HCT116 (cell line): ENCODE data around the gene MFAP3L. TPM values are rescaled to one million over a fixed set of nuclear protein-coding genes. Genes with fewer than 3 reads are reported as not detected.

ENCODE experiments used
- ATAC-seq: fragments of 200-7000 bp; cut with Tn5 transposase; 2 replicates; pipeline ENCODE4 v1.9.1; 2020; ENCODE audit warnings: mild to moderate bottlenecking, moderate library complexity
- BruUV-seq: library from RNA; stranded (reverse); fragments of 400-500 nt; replicated peaks from 2 replicates; lab custom pipeline; 2021; lab: Mats Ljungman, UMichigan
- CTCF ChIA-PET: fragments of 300-600 bp; sonication (Branson Sonifier 250); formaldehyde crosslinking; loops from one replicate; lab custom pipeline; 2021; ENCODE audit warnings: antibody characterized with exemption; lab: Charles Lee
- POLR2A ChIA-PET: fragments of 300-600, 350-600 bp; sonication (Branson Sonifier 250); formaldehyde crosslinking; loops from one replicate; lab custom pipeline; 2021; ENCODE audit warnings: antibody characterized with exemption; lab: Charles Lee
- RAD21 ChIA-PET, 2 experiments: fragments of 300-600 bp; sonication (Branson Sonifier 250); formaldehyde crosslinking; loops; one replicate each; lab custom pipeline; 2023; ENCODE audit warnings: low total read pairs in 2 of 2; ENCODE audit not compliant: uncharacterized antibody in 2 of 2, unreplicated experiment in 2 of 2, low non-redundant PET in 1 of 2; lab: Charles Lee
- DNase-seq: peaks from one replicate; pipeline ENCODE4 v3.0.0-alpha.2; 2010; ENCODE audit warnings: low read depth, low spot score
- H2AFZ ChIP-seq: fragments of 200-600 bp; shearing (Covaris generic), sonication (generic); 2 replicates; pipeline ENCODE4 v1.6.1; 2017; ENCODE audit warnings: low read depth, mixed run types, mixed read lengths, antibody characterized with exemption, low read length; ENCODE audit not compliant: poor library complexity, severe bottlenecking
- H3K27ac ChIP-seq: 2 replicates; pipeline ENCODE4 v1.5.1; 2012; ENCODE audit warnings: low read depth, low read length
- H3K27me3 ChIP-seq: fragments of 200-600 bp; sonication (generic); 2 replicates; pipeline ENCODE4 v1.6.1; 2016; ENCODE audit warnings: mixed run types, low read length, mixed read lengths; ENCODE audit not compliant: insufficient read depth
- H3K36me3 ChIP-seq, 2 experiments: fragments of 200-500 bp in 1 of 2; fragments of 200-600 bp in 1 of 2; sonication (Bioruptor generic) in 1 of 2; sonication (generic) in 1 of 2; 2 replicates each; pipeline versions ENCODE4 v1.5.1 to v1.6.1; 2014 to 2016; ENCODE audit warnings: low read length in 2 of 2, inconsistent platforms in 1 of 2, mixed read lengths in 1 of 2, mixed run types in 1 of 2; ENCODE audit not compliant: insufficient read depth in 2 of 2, control insufficient read depth in 1 of 2
- H3K4me1 ChIP-seq, 2 experiments: fragments of 200-600 bp in 1 of 2; sonication (generic) in 1 of 2; 2 replicates each; pipeline versions ENCODE4 v1.5.1 to v1.6.1; 2012 to 2017; ENCODE audit warnings: low read length in 2 of 2, inconsistent platforms in 1 of 2, mild to moderate bottlenecking in 1 of 2, mixed read lengths in 1 of 2, mixed run types in 1 of 2, moderate library complexity in 1 of 2; ENCODE audit not compliant: insufficient read depth in 2 of 2, control insufficient read depth in 1 of 2
- H3K4me2 ChIP-seq: fragments of 200-600 bp; sonication (generic); 2 replicates; pipeline ENCODE4 v1.6.1; 2017; ENCODE audit warnings: mixed run types, low read length, mixed read lengths
- H3K4me3 ChIP-seq, 2 experiments: fragments of 200-600 bp in 1 of 2; sonication (generic) in 1 of 2; replicated peaks in 1 of 2; 2 replicates each; pipeline ENCODE4 v1.5.1; 2011 to 2016; ENCODE audit warnings: low read length in 2 of 2, control low read depth in 1 of 2, low read depth in 1 of 2, mild to moderate bottlenecking in 1 of 2, mixed read lengths in 1 of 2, mixed run types in 1 of 2
- H3K79me2 ChIP-seq: fragments of 200-600 bp; sonication (generic); 2 replicates; pipeline ENCODE4 v1.6.1; 2017; ENCODE audit warnings: mild to moderate bottlenecking, mixed run types, low read length, moderate library complexity, mixed read lengths; ENCODE audit not compliant: insufficient read depth
- H3K9ac ChIP-seq: fragments of 200-600 bp; sonication (generic); 2 replicates; pipeline ENCODE4 v1.6.1; 2016; ENCODE audit warnings: low read length, mixed read lengths
- H3K9me2 ChIP-seq: fragments of 200-600 bp; sonication (generic), shearing (Covaris generic); 2 replicates; pipeline ENCODE4 v1.6.1; 2017; ENCODE audit warnings: mixed run types, mild to moderate bottlenecking, moderate library complexity; ENCODE audit not compliant: insufficient read depth
- H3K9me3 ChIP-seq, 2 experiments: fragments of 200-500 bp in 1 of 2; fragments of 200-600 bp in 1 of 2; sonication (Bioruptor generic) in 1 of 2; sonication (generic) in 1 of 2; 2 replicates each; pipeline ENCODE4 v1.6.1; 2014 to 2017; ENCODE audit warnings: low read length in 2 of 2, mixed read lengths in 2 of 2, inconsistent platforms in 1 of 2, low read depth in 1 of 2, mild to moderate bottlenecking in 1 of 2, mixed run types in 1 of 2, moderate library complexity in 1 of 2; ENCODE audit not compliant: control insufficient read depth in 1 of 2, insufficient read depth in 1 of 2
- H4K20me1 ChIP-seq: fragments of 200-600 bp; sonication (generic), shearing (Covaris generic); 2 replicates; pipeline ENCODE4 v1.6.1; 2017; ENCODE audit warnings: mixed run types, mild to moderate bottlenecking, moderate library complexity; ENCODE audit not compliant: insufficient read depth
- EGR1 ChIP-seq: IDR thresholded peaks from 2 replicates; pipeline ENCODE4 v1.6.1; 2012; ENCODE audit warnings: low read depth
- ELF1 ChIP-seq: IDR thresholded peaks from 2 replicates; pipeline ENCODE4 v1.6.1; 2012; ENCODE audit warnings: low read depth, borderline replicate concordance
- FOSL1 ChIP-seq: IDR thresholded peaks from 2 replicates; pipeline ENCODE4 v1.6.1; 2012; ENCODE audit warnings: low read depth
- SIN3A ChIP-seq: IDR thresholded peaks from 2 replicates; pipeline ENCODE4 v1.6.1; 2012; ENCODE audit warnings: low read depth
- SP1 ChIP-seq: IDR thresholded peaks from 2 replicates; pipeline ENCODE4 v1.6.1; 2012; ENCODE audit warnings: low read depth
- TCF7L2 ChIP-seq: IDR thresholded peaks from 2 replicates; pipeline ENCODE4 v1.7.0; 2011; ENCODE audit warnings: borderline replicate concordance, inconsistent platforms; ENCODE audit not compliant: insufficient read depth, insufficient read length; ENCODE audit errors: extremely low read depth
- YY1 ChIP-seq: IDR thresholded peaks from 2 replicates; pipeline ENCODE4 v1.6.1; 2011; ENCODE audit warnings: low read length, low read depth, moderate library complexity, mild to moderate bottlenecking; ENCODE audit not compliant: insufficient replicate concordance; ENCODE audit errors: extremely low read depth
- ZFX ChIP-seq: fragments of 450-650 bp; IDR thresholded peaks from 2 replicates; pipeline ENCODE4 v1.6.1; 2017
- intact Hi-C: fragments of 100-400 bp; cut with micrococcal nuclease; formaldehyde crosslinking; loops from 2 replicates; pipeline ENCODE4 v1.10.0; 2022
- total RNA-seq: library from RNA; stranded (reverse); gene quantifications from one replicate; pipeline ENCODE4 v1.2.1, GENCODE V29; 2021; ENCODE audit not compliant: unreplicated experiment
- TF ChIP-seq, protein P1 (sequence below): IDR thresholded peaks from 2 replicates; pipeline ENCODE4 v1.6.1; 2012; ENCODE audit warnings: low read depth
- TF ChIP-seq, protein P2 (sequence below): IDR thresholded peaks from 2 replicates; pipeline ENCODE4 v1.6.1; 2012
- TF ChIP-seq, protein P3 (sequence below): IDR thresholded peaks from 2 replicates; pipeline ENCODE4 v1.6.1; 2011; ENCODE audit warnings: mild to moderate bottlenecking, low read length, moderate library complexity; ENCODE audit not compliant: insufficient replicate concordance; ENCODE audit errors: extremely low read depth

The MFAP3L gene
- total RNA-seq, 1 experiment from 2014 or later: 8.4 TPM

DNA sequence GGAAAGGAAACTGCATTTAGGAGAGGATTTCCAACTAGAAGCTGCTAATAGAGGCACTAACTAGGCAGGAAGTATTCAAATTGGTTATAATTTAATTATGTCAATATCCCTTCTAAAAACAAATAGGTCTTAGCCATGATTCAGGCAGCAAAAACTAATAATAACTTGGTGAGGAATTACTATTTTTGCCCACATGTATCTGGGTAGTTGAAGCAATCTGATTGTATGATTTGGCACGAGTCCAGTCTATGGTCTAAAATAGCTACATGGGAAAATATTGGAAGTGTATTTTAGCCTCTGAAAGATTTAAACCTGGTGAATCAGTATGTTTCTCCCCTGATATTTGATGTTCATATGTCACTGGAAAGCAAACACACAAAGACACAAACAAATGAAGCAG, 62.2 kb downstream of the MFAP3L start:
- CTCF ChIA-PET: no interaction called here
- Histone ChIP-seq H3K4me2 (no peak overlapping the region), H3K4me1 (no peaks in the 10 kb centered on the region), H3K9ac (no peak overlapping the region), H3K27ac (no peak overlapping the region), H3K9me3 (no peaks in the 10 kb centered on the region), H3K27me3 (no peaks in the 10 kb centered on the region), H3K36me3 (no peaks in the 10 kb centered on the region), H3K9me2 (no peaks in the 10 kb centered on the region), H2AFZ (no peak overlapping the region), H3K79me2 (no peaks in the 10 kb centered on the region), H3K4me3 (no peak overlapping the region), H4K20me1 (no peaks in the 10 kb centered on the region)
- RAD21 ChIA-PET: no interaction called here
- intact Hi-C loops: no loop called here
- BruUV-seq: no TSS peak
- POLR2A ChIA-PET: no interaction called here
- DNase-seq (no peak), ATAC-seq (no peak)
- TF ChIP-seq ZFX (no peak), SIN3A (no peak), EGR1 (no peak), SP1 (no peak), FOSL1 (no peak), YY1 (no peak), ELF1 (no peak), TCF7L2 (no peak)
- TF ChIP-seq, protein P1, sequence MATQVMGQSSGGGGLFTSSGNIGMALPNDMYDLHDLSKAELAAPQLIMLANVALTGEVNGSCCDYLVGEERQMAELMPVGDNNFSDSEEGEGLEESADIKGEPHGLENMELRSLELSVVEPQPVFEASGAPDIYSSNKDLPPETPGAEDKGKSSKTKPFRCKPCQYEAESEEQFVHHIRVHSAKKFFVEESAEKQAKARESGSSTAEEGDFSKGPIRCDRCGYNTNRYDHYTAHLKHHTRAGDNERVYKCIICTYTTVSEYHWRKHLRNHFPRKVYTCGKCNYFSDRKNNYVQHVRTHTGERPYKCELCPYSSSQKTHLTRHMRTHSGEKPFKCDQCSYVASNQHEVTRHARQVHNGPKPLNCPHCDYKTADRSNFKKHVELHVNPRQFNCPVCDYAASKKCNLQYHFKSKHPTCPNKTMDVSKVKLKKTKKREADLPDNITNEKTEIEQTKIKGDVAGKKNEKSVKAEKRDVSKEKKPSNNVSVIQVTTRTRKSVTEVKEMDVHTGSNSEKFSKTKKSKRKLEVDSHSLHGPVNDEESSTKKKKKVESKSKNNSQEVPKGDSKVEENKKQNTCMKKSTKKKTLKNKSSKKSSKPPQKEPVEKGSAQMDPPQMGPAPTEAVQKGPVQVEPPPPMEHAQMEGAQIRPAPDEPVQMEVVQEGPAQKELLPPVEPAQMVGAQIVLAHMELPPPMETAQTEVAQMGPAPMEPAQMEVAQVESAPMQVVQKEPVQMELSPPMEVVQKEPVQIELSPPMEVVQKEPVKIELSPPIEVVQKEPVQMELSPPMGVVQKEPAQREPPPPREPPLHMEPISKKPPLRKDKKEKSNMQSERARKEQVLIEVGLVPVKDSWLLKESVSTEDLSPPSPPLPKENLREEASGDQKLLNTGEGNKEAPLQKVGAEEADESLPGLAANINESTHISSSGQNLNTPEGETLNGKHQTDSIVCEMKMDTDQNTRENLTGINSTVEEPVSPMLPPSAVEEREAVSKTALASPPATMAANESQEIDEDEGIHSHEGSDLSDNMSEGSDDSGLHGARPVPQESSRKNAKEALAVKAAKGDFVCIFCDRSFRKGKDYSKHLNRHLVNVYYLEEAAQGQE: no peak
- TF ChIP-seq, protein P2, sequence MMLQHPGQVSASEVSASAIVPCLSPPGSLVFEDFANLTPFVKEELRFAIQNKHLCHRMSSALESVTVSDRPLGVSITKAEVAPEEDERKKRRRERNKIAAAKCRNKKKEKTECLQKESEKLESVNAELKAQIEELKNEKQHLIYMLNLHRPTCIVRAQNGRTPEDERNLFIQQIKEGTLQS: no peak
- TF ChIP-seq, protein P3, sequence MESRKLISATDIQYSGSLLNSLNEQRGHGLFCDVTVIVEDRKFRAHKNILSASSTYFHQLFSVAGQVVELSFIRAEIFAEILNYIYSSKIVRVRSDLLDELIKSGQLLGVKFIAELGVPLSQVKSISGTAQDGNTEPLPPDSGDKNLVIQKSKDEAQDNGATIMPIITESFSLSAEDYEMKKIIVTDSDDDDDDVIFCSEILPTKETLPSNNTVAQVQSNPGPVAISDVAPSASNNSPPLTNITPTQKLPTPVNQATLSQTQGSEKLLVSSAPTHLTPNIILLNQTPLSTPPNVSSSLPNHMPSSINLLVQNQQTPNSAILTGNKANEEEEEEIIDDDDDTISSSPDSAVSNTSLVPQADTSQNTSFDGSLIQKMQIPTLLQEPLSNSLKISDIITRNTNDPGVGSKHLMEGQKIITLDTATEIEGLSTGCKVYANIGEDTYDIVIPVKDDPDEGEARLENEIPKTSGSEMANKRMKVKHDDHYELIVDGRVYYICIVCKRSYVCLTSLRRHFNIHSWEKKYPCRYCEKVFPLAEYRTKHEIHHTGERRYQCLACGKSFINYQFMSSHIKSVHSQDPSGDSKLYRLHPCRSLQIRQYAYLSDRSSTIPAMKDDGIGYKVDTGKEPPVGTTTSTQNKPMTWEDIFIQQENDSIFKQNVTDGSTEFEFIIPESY: no peak
- TF ChIP-seq, all 23 proteins: peak for 0
